T-helper 17 cell (primary cell): ENCODE measurements around the gene NDFIP2. TPM values are rescaled to one million over a fixed set of nuclear protein-coding genes. Genes with fewer than 3 reads are reported as not detected.

Experiments
- ATAC-seq: fragments of 150-1000 bp; cut with Tn5 transposase; 2 replicates; pipeline ENCODE4 v1.10.0; 2021; ENCODE audit warnings: mild to moderate bottlenecking, moderate library complexity
- DNase-seq, 3 donors: peaks; one replicate each; pipeline versions ENCODE4 v3.0.0 to v3.0.0-alpha.2; 2020 to 2021
- H3K9me3 ChIP-seq: one replicate; pipeline ENCODE4 v1.7.0; 2013; ENCODE audit warnings: low read length, mild to moderate bottlenecking; ENCODE audit not compliant: control insufficient read depth, poor library complexity, severe bottlenecking
- H3K27ac Mint-ChIP-seq: one replicate; pipeline ENCODE4 v1.8.0; 2022; ENCODE audit warnings: mild to moderate bottlenecking, moderate library complexity, mixed read lengths
- H3K27me3 Mint-ChIP-seq: one replicate; pipeline ENCODE4 v1.8.0; 2022; ENCODE audit warnings: mixed read lengths
- H3K36me3 Mint-ChIP-seq: one replicate; pipeline ENCODE4 v1.8.0; 2022; ENCODE audit warnings: low read depth, mixed read lengths
- H3K4me1 Mint-ChIP-seq: one replicate; pipeline ENCODE4 v1.8.0; 2022; ENCODE audit warnings: mild to moderate bottlenecking, mixed read lengths
- H3K4me3 Mint-ChIP-seq: one replicate; pipeline ENCODE4 v1.8.0; 2022; ENCODE audit warnings: mild to moderate bottlenecking, moderate library complexity, mixed read lengths
- total RNA-seq, 4 donors: library from RNA in 2 of 4; stranded (reverse) in 2 of 4; gene quantifications; one replicate each; pipeline ENCODE4 v1.2.3 and lab custom pipeline; 2022 to 2026

Gene NDFIP2
- total RNA-seq, 2 donors from 2014 or later, result 0.60 to 3.9 TPM

GRCh38 chr13:79468819-79469218, 12.1 kb upstream of the NDFIP2 start:
- Mint-ChIP-seq H3K27ac (no peak overlapping the region), H3K4me1 (peaks cover 2% of the 10 kb centered on the region), H3K27me3 (no peaks in the 10 kb centered on the region), H3K4me3 (no peak overlapping the region), H3K36me3 (no peaks in the 10 kb centered on the region)
- no peaks in the 10 kb centered on the region for H3K9me3 ChIP-seq
- no peak for ATAC-seq
- DNase-seq, result no peak

- DNase-seq, result no peak
- no peak overlapping the region for H3K27ac Mint-ChIP-seq
- peaks cover 2% of the 10 kb centered on the region for H3K36me3 Mint-ChIP-seq
- peaks cover 2% of the 10 kb centered on the region for H3K4me1 Mint-ChIP-seq
- no peak overlapping the region for H3K4me3 Mint-ChIP-seq
- no peaks in the 10 kb centered on the region for H3K9me3 ChIP-seq
- ATAC-seq, result no peak
- no peaks in the 10 kb centered on the region for H3K27me3 Mint-ChIP-seq
These were observed 11.3 kb upstream of the NDFIP2 start for GRCh38 chr13:79469608-79470007.

GRCh38 chr13:79470666-79471065, 10.3 kb upstream of the NDFIP2 start:
- peaks cover 2% of the 10 kb centered on the region for H3K36me3 Mint-ChIP-seq
- no peak overlapping the region for H3K4me3 Mint-ChIP-seq
- H3K27me3 Mint-ChIP-seq, result no peaks in the 10 kb centered on the region
- ATAC-seq (no peak), DNase-seq (no peak)
- H3K4me1 Mint-ChIP-seq, result peaks cover 2% of the 10 kb centered on the region
- H3K27ac Mint-ChIP-seq, result no peak overlapping the region
- no peaks in the 10 kb centered on the region for H3K9me3 ChIP-seq

- no peak for DNase-seq
- peaks cover 2% of the 10 kb centered on the region for H3K36me3 Mint-ChIP-seq
- no peak overlapping the region for H3K4me3 Mint-ChIP-seq
- no peak overlapping the region for H3K27ac Mint-ChIP-seq
- H3K9me3 ChIP-seq, result no peaks in the 10 kb centered on the region
- no peak for ATAC-seq
- H3K27me3 Mint-ChIP-seq, result no peaks in the 10 kb centered on the region
- H3K4me1 Mint-ChIP-seq, result peaks cover 15% of the 10 kb centered on the region
These were observed 5.4 kb upstream of the NDFIP2 start for GRCh38 chr13:79475569-79475968.

- Mint-ChIP-seq H3K36me3 (peaks cover 4% of the 10 kb centered on the region), H3K4me1 (peaks cover 29% of the 10 kb centered on the region), H3K27me3 (no peaks in the 10 kb centered on the region), H3K27ac (no peak overlapping the region), H3K4me3 (no peak overlapping the region)
- ATAC-seq (no peak), DNase-seq (no peak)
- no peaks in the 10 kb centered on the region for H3K9me3 ChIP-seq
These were observed 3.0 kb upstream of the NDFIP2 start for GRCh38 chr13:79477968-79478367.

- no peak for DNase-seq
- H3K27me3 Mint-ChIP-seq, result no peaks in the 10 kb centered on the region
- no peak for ATAC-seq
- peaks cover 2% of the 10 kb centered on the region for H3K36me3 Mint-ChIP-seq
- peaks cover 33% of the 10 kb centered on the region for H3K4me1 Mint-ChIP-seq
- no peaks in the 10 kb centered on the region for H3K9me3 ChIP-seq
- H3K4me3 Mint-ChIP-seq, result no peak overlapping the region
- peak overlapping the region; percentile 95 for H3K27ac Mint-ChIP-seq
These were observed 1.1 kb upstream of the NDFIP2 start for GRCh38 chr13:79479882-79480281.

- Mint-ChIP-seq H3K4me1 (peaks cover 42% of the 10 kb centered on the region), H3K36me3 (peaks cover 6% of the 10 kb centered on the region), H3K4me3 (peak overlapping the region; percentile 99), H3K27me3 (no peaks in the 10 kb centered on the region), H3K27ac (peak overlapping the region; percentile 95)
- DNase-seq (peak in 1 of 3 donors; percentile 19), ATAC-seq (peak; percentile 36)
- no peaks in the 10 kb centered on the region for H3K9me3 ChIP-seq
These were observed 714 bp downstream of the NDFIP2 start for GRCh38 chr13:79481685-79482052.

GRCh38 chr13:79482281-79482970, 1.5 kb downstream of the NDFIP2 start:
- DNase-seq (no peak), ATAC-seq (no peak)
- peaks cover 6% of the 10 kb centered on the region for H3K36me3 Mint-ChIP-seq
- H3K27ac Mint-ChIP-seq, result peak overlapping the region; percentile 95
- peaks cover 42% of the 10 kb centered on the region for H3K4me1 Mint-ChIP-seq
- H3K9me3 ChIP-seq, result no peaks in the 10 kb centered on the region
- H3K27me3 Mint-ChIP-seq, result no peaks in the 10 kb centered on the region
- peak overlapping the region; percentile 99 for H3K4me3 Mint-ChIP-seq

GRCh38 chr13:79483086-79483706, 2.2 kb downstream of the NDFIP2 start:
- no peaks in the 10 kb centered on the region for H3K9me3 ChIP-seq
- DNase-seq (no peak), ATAC-seq (no peak)
- Mint-ChIP-seq H3K36me3 (peaks cover 6% of the 10 kb centered on the region), H3K27ac (no peak overlapping the region), H3K4me1 (peaks cover 45% of the 10 kb centered on the region), H3K27me3 (no peaks in the 10 kb centered on the region), H3K4me3 (no peak overlapping the region)

- H3K4me3 Mint-ChIP-seq, result no peak overlapping the region
- no peaks in the 10 kb centered on the region for H3K9me3 ChIP-seq
- ATAC-seq, result no peak
- H3K4me1 Mint-ChIP-seq, result peaks cover 32% of the 10 kb centered on the region
- DNase-seq, result no peak
- H3K27ac Mint-ChIP-seq, result no peak overlapping the region
- peaks cover 6% of the 10 kb centered on the region for H3K36me3 Mint-ChIP-seq
- H3K27me3 Mint-ChIP-seq, result no peaks in the 10 kb centered on the region
These were observed 4.3 kb downstream of the NDFIP2 start for GRCh38 chr13:79485014-79485811.

GRCh38 chr13:79486433-79487188, 5.7 kb downstream of the NDFIP2 start:
- no peaks in the 10 kb centered on the region for H3K9me3 ChIP-seq
- H3K27me3 Mint-ChIP-seq, result no peaks in the 10 kb centered on the region
- no peak for DNase-seq
- no peak overlapping the region for H3K4me3 Mint-ChIP-seq
- H3K27ac Mint-ChIP-seq, result no peak overlapping the region
- H3K36me3 Mint-ChIP-seq, result peaks cover 5% of the 10 kb centered on the region
- peaks cover 28% of the 10 kb centered on the region for H3K4me1 Mint-ChIP-seq
- no peak for ATAC-seq

- H3K27ac Mint-ChIP-seq, result no peak overlapping the region
- ATAC-seq (no peak), DNase-seq (no peak)
- no peak overlapping the region for H3K4me3 Mint-ChIP-seq
- H3K9me3 ChIP-seq, result no peaks in the 10 kb centered on the region
- H3K4me1 Mint-ChIP-seq, result peaks cover 36% of the 10 kb centered on the region
- no peaks in the 10 kb centered on the region for H3K27me3 Mint-ChIP-seq
- peaks cover 4% of the 10 kb centered on the region for H3K36me3 Mint-ChIP-seq
These were observed 9.4 kb downstream of the NDFIP2 start for GRCh38 chr13:79490326-79490725.

- Mint-ChIP-seq H3K4me3 (no peak overlapping the region), H3K36me3 (peaks cover under 1% of the 10 kb centered on the region), H3K27me3 (no peaks in the 10 kb centered on the region), H3K4me1 (peaks cover 34% of the 10 kb centered on the region), H3K27ac (no peak overlapping the region)
- DNase-seq (no peak), ATAC-seq (no peak)
- no peaks in the 10 kb centered on the region for H3K9me3 ChIP-seq
These were observed 9.9 kb downstream of the NDFIP2 start for GRCh38 chr13:79490824-79491223.
